HepG2 (cell line): Measurements from ENCODE around the gene ZNF225. TPM values are rescaled to one million over a fixed set of nuclear protein-coding genes. Genes with fewer than 3 reads are reported as not detected.
A peak's percentile ranks its signal among the peaks of the same experiment; 100 is the strongest.

Experiments used
- ATAC-seq: fragments of 200-7000 bp; cut with Tn5 transposase; 3 replicates; pipeline ENCODE4 v1.9.1; 2020; ENCODE audit warnings: mild to moderate bottlenecking, moderate library complexity
- BruUV-seq: library from RNA; stranded (reverse); fragments of 400-500 nt; replicated peaks from 2 replicates; lab custom pipeline; 2021; lab: Mats Ljungman, UMichigan
- CTCF ChIA-PET: fragments of 300-600 bp; formaldehyde crosslinking; extraction: SDS; loops from one replicate; lab custom pipeline; 2021; ENCODE audit warnings: low total read pairs, inconsistent platforms, low intra/inter-chr PET ratio; lab: Yijun Ruan, JAX
- POLR2A ChIA-PET: fragments of 350-600 bp; sonication (Branson Sonifier 250); formaldehyde crosslinking; loops from one replicate; lab custom pipeline; 2020; ENCODE audit warnings: antibody characterized with exemption, inconsistent platforms; lab: Yijun Ruan, JAX
- DNase-seq: peaks from one replicate; pipeline ENCODE4 v3.0.0-alpha.2; 2015; ENCODE audit warnings: low spot score
- FAIRE-seq: peaks from 3 replicates; lab custom pipeline; 2011; peaks lifted over from hg19 to GRCh38; lab: Jason Lieb, UNC
- H2AFZ ChIP-seq: one replicate; pipeline ENCODE4 v1.6.1; 2011; ENCODE audit warnings: low read length, inconsistent platforms
- H3K27ac ChIP-seq: fragments of 300-600 bp; 3 replicates; pipeline ENCODE4 v1.8.0; 2011; ENCODE audit warnings: mixed run types, mild to moderate bottlenecking, mixed read lengths, low read length, inconsistent platforms; ENCODE audit not compliant: insufficient read depth; ENCODE audit errors: extremely low read length
- H3K27me3 ChIP-seq, 2 experiments: fragments of 200-600 bp in 1 of 2; 2 replicates in 1 of 2; 3 replicates in 1 of 2; pipeline versions ENCODE4 v1.6.0 to v1.8.0; 2011; ENCODE audit warnings: low read length in 2 of 2, mild to moderate bottlenecking in 2 of 2, moderate library complexity in 2 of 2, inconsistent platforms in 1 of 2; ENCODE audit not compliant: insufficient read depth in 2 of 2, control insufficient read depth in 1 of 2
- H3K36me3 ChIP-seq, 2 experiments: fragments of 200-600 bp in 1 of 2; replicated peaks in 1 of 2; 2 replicates in 1 of 2; 3 replicates in 1 of 2; pipeline versions ENCODE4 v1.5.1 to v1.8.0; 2011; ENCODE audit warnings: low read length in 2 of 2, inconsistent platforms in 1 of 2; ENCODE audit not compliant: insufficient read depth in 2 of 2, control insufficient read depth in 1 of 2
- H3K4me1 ChIP-seq: 2 replicates; pipeline ENCODE4 v1.5.1; 2012; ENCODE audit warnings: low read length, inconsistent platforms; ENCODE audit not compliant: insufficient read depth
- H3K4me2 ChIP-seq: 2 replicates; pipeline ENCODE4 v1.6.0; 2011; ENCODE audit warnings: low read depth, low read length, inconsistent platforms
- H3K4me3 ChIP-seq, 3 experiments: fragments of 200-600 bp in 1 of 3; sonication (generic), shearing (Covaris generic) in 1 of 3; replicated peaks in 1 of 3; 2 replicates each; pipeline ENCODE4 v1.5.1; 2011 to 2016; ENCODE audit warnings: low read length in 3 of 3, inconsistent platforms in 2 of 3, low read depth in 2 of 3, mild to moderate bottlenecking in 2 of 3, control low read depth in 1 of 3, mixed read lengths in 1 of 3; ENCODE audit not compliant: insufficient read depth in 1 of 3
- H3K79me2 ChIP-seq: one replicate; pipeline ENCODE4 v1.6.1; 2011; ENCODE audit warnings: low read length, inconsistent platforms; ENCODE audit not compliant: insufficient read depth
- H3K9ac ChIP-seq: 2 replicates; pipeline ENCODE4 v1.6.0; 2011; ENCODE audit warnings: mild to moderate bottlenecking, low read depth, low read length, inconsistent platforms; ENCODE audit not compliant: insufficient read depth
- H3K9me3 ChIP-seq: 2 replicates; pipeline ENCODE4 v1.5.1; 2012; ENCODE audit warnings: mild to moderate bottlenecking, low read length
- H4K20me1 ChIP-seq: 2 replicates; pipeline ENCODE4 v1.6.0; 2011; ENCODE audit warnings: inconsistent platforms, mild to moderate bottlenecking, low read length, moderate library complexity; ENCODE audit not compliant: insufficient read depth
- ARNT2 ChIP-seq: sonication (generic); formaldehyde crosslinking; IDR thresholded peaks from 2 replicates; pipeline ENCODE4 v1.8.0; 2022; ENCODE audit warnings: mild to moderate bottlenecking, low read depth, missing genetic modification reagents, moderate library complexity
- FOXC1 ChIP-seq: sonication (generic); formaldehyde crosslinking; IDR thresholded peaks from 2 replicates; pipeline ENCODE4 v1.8.0; 2022; ENCODE audit warnings: mild to moderate bottlenecking, missing genetic modification reagents, borderline replicate concordance
- MXD4 ChIP-seq: IDR thresholded peaks from 2 replicates; pipeline ENCODE4 v1.6.1; 2016; ENCODE audit warnings: mild to moderate bottlenecking, missing biosample characterization, missing genetic modification reagents
- ZBTB8A ChIP-seq: sonication (generic); formaldehyde crosslinking; IDR thresholded peaks from 2 replicates; pipeline ENCODE4 v1.4.0; 2020; ENCODE audit warnings: mild to moderate bottlenecking, low read depth, missing genetic modification reagents, borderline replicate concordance
- ZNF207 ChIP-seq: fragments of 450-650 bp; IDR thresholded peaks from 2 replicates; pipeline ENCODE4 v1.6.1; 2016; ENCODE audit warnings: antibody characterized with exemption, borderline replicate concordance
- ZNF383 ChIP-seq: sonication (generic); formaldehyde crosslinking; IDR thresholded peaks from 2 replicates; pipeline ENCODE4 v1.4.0; 2020; ENCODE audit warnings: missing genetic modification reagents, mild to moderate bottlenecking, borderline replicate concordance
- ZNF510 ChIP-seq: sonication (generic); formaldehyde crosslinking; IDR thresholded peaks from 2 replicates; pipeline ENCODE4 v1.4.0; 2020; ENCODE audit warnings: low read depth, mild to moderate bottlenecking, missing genetic modification reagents
- ZNF678 ChIP-seq: sonication (generic); formaldehyde crosslinking; IDR thresholded peaks from 2 replicates; pipeline ENCODE4 v1.4.0; 2020; ENCODE audit warnings: mild to moderate bottlenecking, missing genetic modification reagents
- WGBS: methylation state at CpG from one replicate; pipeline ENCODE4 v1.1.6; 2017; ENCODE audit warnings: low lambda C conversion rate; 5-methylcytosine and 5-hydroxymethylcytosine counted together
- in situ Hi-C: cut with HindIII; loops from 2 replicates; pipeline ENCODE4 v1.10.0; 2017; ENCODE audit warnings: low pct_unique_long_range_greater_than_20kb; ENCODE audit not compliant: extremely low pct_ligation_motif_present
- intact Hi-C: fragments of 100-400 bp; cut with micrococcal nuclease; formaldehyde crosslinking; loops from one replicate; pipeline ENCODE4 v1.10.0; 2022; ENCODE audit not compliant: unreplicated experiment
- polyA plus RNA-seq, 8 experiments: library from polyadenylated mRNA; depleted of rRNA in 3 of 8; stranded (reverse) in 7 of 8; unstranded in 1 of 8; fragments of >200 nt; fragmentation: Illumina TruSeq in 4 of 8; extraction: Trizol in 4 of 8; gene quantifications; 2 replicates each; pipeline versions ENCODE4 v1.2.1 to v1.2.3, GENCODE V29; 2011 to 2016; ENCODE audit warnings: low read depth in 4 of 8, missing spikeins in 1 of 8, mixed read lengths in 1 of 8; ENCODE audit not compliant: insufficient read depth in 1 of 8
- total RNA-seq, 5 experiments: library from RNA; depleted of rRNA; stranded (reverse); fragments of >200 nt; fragmentation: Illumina TruSeq; extraction: Trizol; gene quantifications; 2 replicates each; pipeline ENCODE4 v1.2.3, GENCODE V29; 2016; ENCODE audit warnings: low read depth in 1 of 5

The ZNF225 gene
- total and polyA plus RNA-seq, 2 of the 13 experiments (the other 11 are each of a cell fraction or from before 2014, with no cell fraction given): 0.87 to 3.3 TPM

GRCh38 chr19:44164327-44164672 is 51.1 kb downstream of the ZNF225 start:
- H3K4me3 ChIP-seq: peak overlapping the region; percentile 79 to 96 (median 80)
- BruUV-seq: TSS peak; percentile 90
- peak overlapping the region; percentile 92 for H3K4me2 ChIP-seq
- peaks cover 21% of the 10 kb centered on the region for H3K4me1 ChIP-seq
- no peaks in the 10 kb centered on the region for H3K9me3 ChIP-seq
- peak overlapping the region; percentile 91 for H2AFZ ChIP-seq
- DNase-seq (no peak), ATAC-seq (peak; percentile 32; the same call in 2 of the 3 replicates), FAIRE-seq (peak; percentile 40)
- no peaks in the 10 kb centered on the region for H4K20me1 ChIP-seq
- peak overlapping the region; percentile 69 for H3K27ac ChIP-seq
- ChIA-PET POLR2A (interaction anchor here (0.8 to 3.5 kb wide), 16 partner anchors 10 to 336 kb away, joined by 3 to 36 read pairs (median 10); partner anchors contain the start of genes ZNF112, ZNF180, ZNF223 and ZNF224), CTCF (no interaction called here)
- peak overlapping the region; percentile 80 for H3K9ac ChIP-seq
- 30% methylated on average over 3 of the region's 3 CpGs for WGBS
- intact Hi-C loops: no loop called here
- H3K79me2 ChIP-seq: peaks cover 6% of the 10 kb centered on the region
- H3K36me3 ChIP-seq: peaks cover 2 to 3% of the 10 kb centered on the region in 2 experiments; a peak in 4 of 5 replicates
- TF ChIP-seq ARNT2 (CRISPR knock-in tag) (no peak), ZBTB8A (CRISPR knock-in tag) (0 out of 2 replicates have a peak, but pooled peaks have one; percentile 41), MXD4 (peak; percentile 4; the same call in 1 of the 2 replicates), FOXC1 (0 out of 2 replicates have a peak, but pooled peaks have one; percentile 2), ZNF207 (no peak), ZNF678 (CRISPR knock-in tag) (0 out of 2 replicates have a peak, but pooled peaks have one; percentile 21), ZNF510 (CRISPR knock-in tag) (peak; percentile 40; the same call in 1 of the 2 replicates), ZNF383 (CRISPR knock-in tag) (0 out of 2 replicates have a peak, but pooled peaks have one; percentile 28)
- in situ Hi-C loops: no loop called here
- no peaks in the 10 kb centered on the region for H3K27me3 ChIP-seq
